GM18870 (cell line): Measurements from ENCODE around the gene TMEM185B.
"Not testable (repeated sequence)": the region's sequence is repeated elsewhere in the genome, so short reads cannot be mapped to it uniquely, and the experiment has no call there.

Experiments
- ATAC-seq: cut with Tn5 transposase; IDR thresholded peaks from one replicate; pipeline ENCODE4 v1.9.1; 2021; ENCODE audit warnings: moderate library complexity; ENCODE audit not compliant: unreplicated experiment

The TMEM185B gene

DNA sequence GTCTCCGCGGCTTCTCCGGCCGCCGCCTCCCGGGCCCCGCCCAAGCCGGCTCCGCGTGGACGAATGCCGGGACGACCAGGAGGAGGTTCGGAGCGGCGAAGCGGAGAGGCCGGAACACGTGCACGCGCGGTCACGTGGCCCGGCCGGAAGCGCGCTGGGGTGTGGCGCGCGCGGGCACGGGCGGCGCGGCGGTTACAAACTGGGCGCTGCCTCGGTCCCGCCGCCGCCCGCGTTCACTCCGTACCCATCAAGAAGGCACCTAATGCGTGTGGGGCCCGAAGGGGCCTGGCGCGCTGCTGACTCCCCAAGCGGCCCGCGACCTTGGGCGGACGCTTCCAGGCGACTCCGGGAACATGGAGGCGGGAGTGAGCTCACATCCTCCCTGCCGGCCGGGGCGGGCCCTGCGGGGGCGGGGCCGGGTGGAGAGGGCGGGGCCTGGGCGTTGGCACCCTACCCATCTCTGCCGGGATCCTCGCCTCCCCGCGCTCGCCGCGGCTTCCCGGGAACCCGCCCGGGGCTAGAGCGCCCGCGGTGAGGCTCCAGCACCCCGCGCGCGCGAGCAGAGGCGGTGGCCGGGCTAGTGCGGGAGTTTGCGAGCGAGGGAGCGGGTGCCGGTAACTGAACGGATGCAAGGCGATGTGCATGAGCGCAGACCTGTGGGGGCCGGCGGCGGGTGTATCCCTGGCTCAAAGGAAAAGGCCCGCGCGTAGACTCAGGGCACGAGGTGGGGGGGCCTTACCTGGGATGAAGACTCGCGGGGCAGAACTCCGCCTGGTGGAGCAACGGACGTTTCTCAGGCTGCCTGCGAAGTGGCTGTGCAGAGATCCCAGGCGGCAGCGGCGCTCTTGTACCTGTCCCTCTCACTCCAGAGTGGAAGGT lies at the start of gene TMEM185B:
TMEM185B (minus strand) TSS at position 367 of the 879 bp plus-strand sequence. CDS start 424 bp downstream, outside the sequence.
- peak; percentile 71 for ATAC-seq

DNA sequence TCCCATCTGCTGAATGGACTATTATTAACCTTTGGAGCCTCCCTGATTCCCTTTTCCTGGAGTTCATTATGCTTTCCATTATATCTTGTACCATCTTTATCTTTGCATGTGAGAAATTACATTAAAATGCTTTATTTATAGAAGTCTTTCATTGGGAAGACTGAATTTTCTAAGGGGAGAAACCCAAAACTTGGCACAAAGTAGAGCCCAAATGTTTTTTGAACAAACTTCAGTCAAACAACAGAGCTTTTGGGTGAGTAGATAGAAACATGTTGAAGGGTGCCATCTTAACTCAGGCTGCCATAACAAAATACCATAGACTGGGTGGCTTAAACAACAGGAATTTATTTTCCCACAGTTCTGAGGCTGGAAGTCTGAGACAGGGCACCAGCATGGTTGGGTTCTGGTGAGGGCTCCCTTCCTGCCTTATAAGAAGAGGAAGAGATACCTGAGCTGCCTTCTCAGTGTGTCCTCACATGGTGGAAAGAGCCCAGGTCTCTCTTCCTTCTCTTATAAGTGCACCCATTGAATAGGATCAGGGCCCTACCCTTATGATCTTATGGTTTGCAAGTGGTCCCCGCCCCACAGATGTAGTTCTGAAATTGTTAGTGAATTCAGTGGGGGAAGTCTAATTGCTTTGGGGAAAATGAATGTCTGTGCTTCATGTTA lies 48.6 kb upstream of the TMEM185B start:
- ATAC-seq, result no peak

DNA sequence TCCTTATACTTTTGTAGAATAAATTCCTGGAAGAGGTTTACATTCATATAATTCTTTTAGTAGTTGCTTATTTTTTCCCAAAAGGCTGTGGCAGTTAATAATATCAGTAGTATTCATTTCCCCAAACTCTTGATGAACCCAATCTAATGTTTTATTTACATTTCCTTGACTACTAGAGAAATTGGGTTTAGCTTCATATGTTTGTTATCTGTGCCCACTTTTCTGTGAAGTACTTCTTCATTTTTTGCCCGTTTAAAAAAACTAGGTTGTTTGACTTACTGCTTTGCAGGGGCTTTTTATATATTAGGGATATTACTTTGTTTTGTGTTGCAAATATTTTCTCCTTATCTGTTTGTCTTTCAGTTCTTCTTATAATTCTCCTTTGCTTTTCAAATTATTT lies 46.6 kb upstream of the TMEM185B start:
- no peak for ATAC-seq

GRCh38 chr2:120269076-120269744 lies 46.0 kb upstream of the TMEM185B start:
- no peak for ATAC-seq

GRCh38 chr2:120267348-120267747 lies 44.1 kb upstream of the TMEM185B start:
- no peak for ATAC-seq

DNA sequence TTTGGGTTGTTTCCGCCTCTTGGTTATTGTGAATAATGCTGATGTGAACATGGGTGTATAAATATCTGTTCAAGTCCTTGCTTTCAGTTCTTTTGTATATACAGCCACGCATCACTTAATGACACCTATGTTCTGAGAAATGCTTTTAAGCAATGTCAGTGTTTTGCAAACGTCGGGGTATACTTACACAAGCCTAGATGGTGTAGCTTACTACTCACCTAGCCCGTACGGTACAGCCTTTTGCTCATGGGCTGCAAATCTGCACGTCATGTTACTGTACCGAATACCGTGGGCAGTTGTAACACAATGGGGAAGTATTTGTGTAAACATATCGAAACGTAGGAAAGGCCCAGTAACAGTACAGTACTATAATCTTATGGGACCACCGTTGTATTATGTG lies 41.8 kb upstream of the TMEM185B start:
- ATAC-seq, result no peak

DNA sequence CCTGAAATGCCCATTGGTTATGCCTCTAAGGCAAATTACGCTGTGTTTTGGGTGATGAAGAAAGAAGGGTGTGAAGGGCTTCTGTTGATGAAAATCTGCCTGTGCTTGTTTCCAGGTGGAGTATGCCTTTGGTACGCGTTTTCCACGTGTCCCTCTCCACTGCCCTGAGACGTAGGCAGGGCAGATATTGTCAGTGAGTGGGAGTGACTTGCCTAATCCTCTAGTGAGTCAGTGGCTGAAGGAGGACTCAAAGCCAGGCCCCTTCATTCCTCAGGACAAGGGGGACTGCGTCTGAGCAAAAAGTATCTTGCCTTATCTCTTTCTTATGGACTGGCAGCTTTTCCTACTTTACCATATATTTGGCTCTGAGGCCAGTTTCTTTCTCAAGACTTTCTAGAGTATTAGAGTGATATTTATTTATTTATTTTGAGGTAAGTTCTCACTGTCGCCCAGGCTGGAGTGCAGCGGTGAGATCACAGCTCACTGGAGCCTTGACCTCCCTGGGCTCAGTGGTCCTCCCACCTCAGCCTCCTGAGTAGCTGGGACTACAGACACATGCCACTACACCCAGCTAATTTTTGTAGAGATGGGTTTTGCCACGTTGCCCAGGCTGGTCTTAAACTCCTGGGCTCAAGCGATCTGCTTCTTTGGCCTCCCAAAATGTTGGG lies 39.7 kb upstream of the TMEM185B start:
- ATAC-seq, result no peak

GRCh38 chr2:120262150-120262549 lies 39.0 kb upstream of the TMEM185B start:
- no peak for ATAC-seq

- peak; percentile 80 for ATAC-seq
Measured at GRCh38 chr2:120261387-120262006, 38.3 kb upstream of the TMEM185B start.

DNA sequence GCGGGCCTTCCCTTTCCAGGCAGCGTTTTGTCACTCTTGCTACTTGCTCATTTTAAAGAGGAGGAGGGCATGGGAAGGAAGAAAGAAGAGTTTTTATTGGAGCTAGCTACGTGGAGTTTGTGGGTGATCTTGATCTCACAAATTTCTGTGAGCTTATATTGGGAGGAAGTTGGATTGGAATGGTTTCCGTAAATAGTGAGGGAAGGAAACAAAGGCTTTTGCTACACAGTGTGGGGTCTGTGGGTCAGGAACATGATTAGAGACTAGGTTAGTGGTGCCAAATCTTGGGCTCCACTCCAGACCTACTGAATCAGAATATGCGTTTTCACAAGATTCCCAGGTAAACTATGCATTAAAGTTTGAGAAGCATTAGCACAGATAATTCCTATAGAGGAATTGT lies 37.5 kb upstream of the TMEM185B start:
- no peak for ATAC-seq

DNA sequence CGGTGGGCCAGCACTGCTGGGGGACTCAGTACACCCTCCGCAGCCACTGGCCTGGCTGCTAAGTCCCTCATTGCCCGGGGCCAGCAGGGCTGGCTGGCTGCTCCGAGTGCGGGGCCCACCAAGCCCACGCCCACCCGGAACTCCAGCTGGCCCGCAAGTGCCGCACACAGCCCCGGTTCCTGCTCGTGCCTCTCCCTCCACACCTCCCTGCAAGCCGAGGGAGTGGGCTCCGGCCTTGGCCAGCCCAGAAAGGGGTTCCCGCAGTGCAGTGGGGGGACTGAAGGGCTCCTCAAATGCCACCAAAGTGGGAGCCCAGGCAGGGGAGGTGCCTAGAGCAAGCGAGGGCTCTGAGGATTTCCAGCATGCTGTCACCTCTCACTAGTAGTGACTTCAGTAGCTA lies 36.7 kb upstream of the TMEM185B start:
- not testable (repeated sequence) for ATAC-seq

DNA sequence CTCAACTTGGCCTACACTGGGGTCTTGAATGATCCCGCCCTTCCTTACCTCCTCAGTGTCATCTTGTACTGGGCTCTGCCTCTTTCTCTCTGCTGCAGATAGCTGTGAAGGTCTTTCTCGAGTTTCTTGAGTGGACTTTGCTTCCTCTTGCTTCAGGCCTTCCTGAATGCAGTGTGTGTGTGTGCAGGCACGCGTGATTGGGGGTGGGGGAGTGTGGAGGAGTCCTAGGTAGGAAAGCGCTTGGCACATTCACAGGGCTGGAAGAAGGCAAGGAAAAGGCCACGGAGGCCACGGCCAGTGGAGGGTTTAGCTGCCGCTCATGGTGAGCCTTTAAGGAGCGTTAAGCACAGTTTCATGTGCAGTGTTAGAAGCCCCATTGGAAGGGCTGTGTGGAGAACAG lies 35.0 kb upstream of the TMEM185B start:
- ATAC-seq, result no peak

DNA sequence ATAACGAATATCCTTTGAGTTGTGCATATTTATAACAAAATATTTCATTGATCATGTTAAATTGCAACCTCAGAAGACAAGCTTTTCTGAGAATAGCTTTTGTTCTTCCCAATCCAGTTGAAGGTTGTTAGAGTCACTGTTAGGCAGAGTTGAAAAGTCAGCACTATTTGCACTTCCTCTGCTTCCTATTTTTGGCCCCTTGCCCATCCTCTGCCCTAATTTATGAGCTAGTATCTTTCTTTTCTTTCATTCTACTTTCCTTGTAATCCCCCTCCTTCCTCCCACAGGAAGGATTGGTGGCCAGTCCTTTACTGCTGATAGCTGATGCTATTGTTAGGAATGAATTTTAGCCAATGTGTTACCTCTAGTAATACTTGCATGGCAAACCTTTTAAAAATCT lies 34.3 kb upstream of the TMEM185B start:
- no peak for ATAC-seq

GRCh38 chr2:120256651-120257000 lies 33.4 kb upstream of the TMEM185B start:
- no peak for ATAC-seq

GRCh38 chr2:120255986-120256650 lies 32.9 kb upstream of the TMEM185B start:
- ATAC-seq, result no peak

DNA sequence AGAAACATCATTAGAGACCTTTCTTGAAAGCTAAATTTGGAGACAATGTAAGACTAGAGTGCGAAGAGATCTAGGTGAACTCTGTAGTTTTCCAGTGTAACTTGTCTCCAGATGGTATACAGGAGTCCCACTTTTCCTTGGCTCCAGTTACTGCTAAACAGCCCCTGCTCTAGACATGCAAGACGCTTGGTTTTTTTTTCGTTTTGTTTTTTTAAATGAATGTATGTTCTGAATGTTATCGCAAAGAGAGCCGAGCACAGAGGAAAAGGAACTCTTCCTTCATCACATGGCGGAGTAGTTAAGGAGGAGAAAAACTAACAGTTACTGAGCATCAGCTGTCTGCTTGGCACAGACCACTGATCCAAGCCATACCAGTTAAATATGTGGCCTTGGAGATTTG lies 31.9 kb upstream of the TMEM185B start:
- ATAC-seq, result no peak

DNA sequence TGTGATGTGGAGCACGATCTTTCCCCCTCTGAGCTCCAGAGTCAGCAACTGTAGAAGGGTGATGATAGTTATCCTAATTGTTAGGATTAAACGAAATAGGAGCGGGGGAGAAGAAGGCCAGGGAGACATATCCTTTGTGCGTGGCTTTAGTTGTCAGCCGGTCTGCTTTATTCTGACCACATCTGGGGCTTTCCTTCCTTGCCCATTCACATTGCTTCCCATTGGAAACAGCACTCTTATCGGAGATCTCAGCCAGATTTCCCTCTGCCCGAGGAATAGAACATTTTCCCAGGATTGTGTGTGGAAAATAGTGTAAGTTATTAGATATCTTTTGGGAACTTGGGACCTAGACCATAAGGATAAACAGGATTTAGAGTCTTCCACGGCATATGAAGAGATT lies 31.0 kb upstream of the TMEM185B start:
- no peak for ATAC-seq

DNA sequence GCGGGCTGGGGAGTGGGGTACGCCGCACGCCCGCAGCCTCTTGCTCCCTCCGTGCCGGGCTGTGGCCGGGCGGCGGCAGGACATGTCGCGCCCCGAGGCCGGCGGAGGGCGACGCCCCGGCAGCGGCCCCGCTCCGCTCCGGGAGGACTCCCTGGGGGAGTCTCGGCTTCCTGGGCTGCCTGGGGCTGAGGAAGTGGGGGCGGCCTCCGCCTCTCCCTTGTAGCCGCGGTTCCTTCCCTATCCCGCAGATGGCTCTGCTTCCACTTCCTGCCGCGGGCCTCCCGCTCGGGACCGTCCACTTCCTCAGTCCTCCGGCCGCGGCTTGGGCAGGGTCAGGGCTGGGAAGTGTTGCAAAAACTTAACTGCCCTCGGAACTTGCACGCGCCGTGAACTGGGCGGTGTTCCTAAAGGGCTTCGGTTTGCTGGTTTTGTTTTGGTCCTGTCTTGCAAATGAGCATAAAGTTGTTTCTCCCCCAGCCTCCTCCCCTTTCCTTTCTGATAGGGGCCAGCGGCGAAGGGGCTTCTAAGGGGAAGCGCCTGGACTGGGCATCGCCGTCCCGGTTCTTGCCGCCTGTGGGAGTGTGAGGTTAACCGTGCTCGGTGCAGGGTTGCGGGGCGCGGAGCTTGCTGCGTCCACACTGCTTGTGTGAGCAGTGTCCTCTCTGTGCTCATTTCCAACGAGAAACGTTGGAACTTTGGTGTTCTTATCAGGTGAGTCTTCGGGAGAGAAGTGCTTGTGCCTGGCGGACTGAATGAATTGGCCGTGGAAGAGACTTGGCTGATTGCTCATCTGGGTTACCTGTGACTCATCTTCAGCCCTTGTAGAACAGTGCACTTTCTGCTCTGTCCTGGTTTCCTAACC lies 30.1 kb upstream of the TMEM185B start:
- peak; percentile 23 for ATAC-seq
